Measurements from ENCODE around the gene FAXDC2.

- TF ChIP-seq CTCF (IDR thresholded peaks at IDR 0.05), result no peak
- no peak for TF ChIP-seq POLR2A (IDR thresholded peaks at IDR 0.05; ENCODE audit: low read depth)
- no peak for TF ChIP-seq EP300 (IDR thresholded peaks at IDR 0.05)
- no peak for TF ChIP-seq POLR2AphosphoS5 (IDR thresholded peaks at IDR 0.05)
Measured at GRCh38 chr5:154800582-154800981, 49.8 kb downstream of the FAXDC2 start.
